ENCODE measurements around the gene NKTR.
A peak's percentile ranks its signal among the peaks of the same experiment; 100 is the strongest.
"Not testable (repeated sequence)": the region's sequence is repeated elsewhere in the genome, so short reads cannot be mapped to it uniquely, and the experiment has no call there.

NKTR gene

DNA sequence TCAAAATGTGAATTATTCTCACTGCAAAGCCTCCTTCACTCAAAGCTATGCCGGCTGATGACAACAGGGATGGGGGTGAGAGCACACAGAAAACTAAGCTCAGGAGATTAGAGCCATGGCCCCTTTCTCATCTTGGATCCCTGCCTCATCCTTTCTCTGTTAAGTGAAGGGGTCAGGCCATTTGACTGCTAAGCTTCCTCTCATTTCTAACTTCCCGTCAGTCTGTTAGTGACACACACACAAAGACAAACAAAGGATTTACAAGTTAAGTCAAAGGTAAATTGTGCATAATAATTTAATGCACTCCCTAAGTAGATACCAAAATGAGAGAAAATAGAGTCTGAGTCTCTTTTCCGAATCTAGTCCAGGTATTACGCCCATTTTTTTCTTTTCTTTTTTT is 8.7 kb upstream of the NKTR start:
- peak overlapping the region; percentile 78 for H3K4me3 ChIP-seq (ENCODE audit: low read depth, low read length)
- H3K36me3 ChIP-seq (replicated peaks), result peaks cover 6% of the 10 kb centered on the region
- no peaks in the 10 kb centered on the region for H3K27me3 ChIP-seq (replicated peaks)
- no peak overlapping the region for H3K27ac ChIP-seq
- TF ChIP-seq, protein P1, sequence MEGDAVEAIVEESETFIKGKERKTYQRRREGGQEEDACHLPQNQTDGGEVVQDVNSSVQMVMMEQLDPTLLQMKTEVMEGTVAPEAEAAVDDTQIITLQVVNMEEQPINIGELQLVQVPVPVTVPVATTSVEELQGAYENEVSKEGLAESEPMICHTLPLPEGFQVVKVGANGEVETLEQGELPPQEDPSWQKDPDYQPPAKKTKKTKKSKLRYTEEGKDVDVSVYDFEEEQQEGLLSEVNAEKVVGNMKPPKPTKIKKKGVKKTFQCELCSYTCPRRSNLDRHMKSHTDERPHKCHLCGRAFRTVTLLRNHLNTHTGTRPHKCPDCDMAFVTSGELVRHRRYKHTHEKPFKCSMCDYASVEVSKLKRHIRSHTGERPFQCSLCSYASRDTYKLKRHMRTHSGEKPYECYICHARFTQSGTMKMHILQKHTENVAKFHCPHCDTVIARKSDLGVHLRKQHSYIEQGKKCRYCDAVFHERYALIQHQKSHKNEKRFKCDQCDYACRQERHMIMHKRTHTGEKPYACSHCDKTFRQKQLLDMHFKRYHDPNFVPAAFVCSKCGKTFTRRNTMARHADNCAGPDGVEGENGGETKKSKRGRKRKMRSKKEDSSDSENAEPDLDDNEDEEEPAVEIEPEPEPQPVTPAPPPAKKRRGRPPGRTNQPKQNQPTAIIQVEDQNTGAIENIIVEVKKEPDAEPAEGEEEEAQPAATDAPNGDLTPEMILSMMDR (IDR thresholded peaks at IDR 0.05; ENCODE audit: low read depth, low read length, missing control alignments), result no peak
- in situ Hi-C loops (cut with HindIII; ENCODE audit: low pct_ligation_motif_present, low sequenced_read_pairs), result no loop called here
- no peak for DNase-seq

DNA sequence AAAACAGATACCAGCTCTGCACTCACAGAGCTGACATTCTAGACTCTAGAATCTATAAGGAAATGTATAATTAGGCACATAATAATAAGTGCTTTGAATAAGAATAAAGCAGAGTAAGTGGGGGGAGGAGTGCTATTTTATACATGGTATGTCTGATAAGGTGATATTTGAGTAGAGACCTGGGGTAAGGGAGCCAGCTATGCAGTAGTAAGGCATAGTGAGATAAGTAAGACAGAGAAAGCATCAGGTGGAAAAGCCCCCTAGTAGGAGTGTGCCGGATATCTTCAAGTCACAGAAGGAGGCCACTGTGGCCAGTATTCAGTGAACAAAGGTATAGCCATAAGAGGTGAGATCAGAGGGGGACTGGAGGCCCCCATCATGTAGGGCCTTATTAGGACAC is 6.9 kb upstream of the NKTR start:
- H3K36me3 ChIP-seq (replicated peaks), result peaks cover 6% of the 10 kb centered on the region
- no peaks in the 10 kb centered on the region for H3K27me3 ChIP-seq (replicated peaks)
- no peak overlapping the region for H3K4me3 ChIP-seq (ENCODE audit: low read depth, low read length)
- DNase-seq, result no peak
- in situ Hi-C loops (cut with HindIII; ENCODE audit: low pct_ligation_motif_present, low sequenced_read_pairs), result no loop called here
- no peak overlapping the region for H3K27ac ChIP-seq
- TF ChIP-seq, protein P1 (IDR thresholded peaks at IDR 0.05; ENCODE audit: low read depth, low read length, missing control alignments), result no peak

DNA sequence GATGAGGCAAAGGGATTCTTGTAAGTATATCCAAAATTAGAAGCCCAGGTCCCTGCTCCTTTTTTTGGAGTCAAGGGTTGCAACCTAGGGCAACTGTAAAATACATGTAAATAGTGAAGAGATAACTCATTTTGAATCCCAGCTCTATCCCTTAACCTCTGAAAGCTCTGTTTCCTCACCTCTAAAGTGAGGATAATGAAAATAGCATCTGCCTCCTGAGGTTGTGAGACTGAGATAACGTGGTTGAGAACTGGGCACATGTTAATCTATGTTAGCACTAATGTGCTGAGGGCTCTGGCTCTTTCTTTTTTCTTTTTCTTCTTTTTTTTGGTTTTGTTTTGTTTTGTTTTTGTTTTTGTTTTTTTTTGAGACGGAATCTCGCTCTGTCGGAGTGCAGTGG is 4.8 kb upstream of the NKTR start:
- Histone ChIP-seq H3K36me3 (replicated peaks) (peaks cover 6% of the 10 kb centered on the region), H3K27me3 (replicated peaks) (no peaks in the 10 kb centered on the region), H3K4me3 (ENCODE audit: low read depth, low read length) (no peak overlapping the region), H3K27ac (no peak overlapping the region)
- TF ChIP-seq, protein P1 (IDR thresholded peaks at IDR 0.05; ENCODE audit: low read depth, low read length, missing control alignments), result no peak
- no peak for DNase-seq
- in situ Hi-C loops (cut with HindIII; ENCODE audit: low pct_ligation_motif_present, low sequenced_read_pairs), result no loop called here

DNA sequence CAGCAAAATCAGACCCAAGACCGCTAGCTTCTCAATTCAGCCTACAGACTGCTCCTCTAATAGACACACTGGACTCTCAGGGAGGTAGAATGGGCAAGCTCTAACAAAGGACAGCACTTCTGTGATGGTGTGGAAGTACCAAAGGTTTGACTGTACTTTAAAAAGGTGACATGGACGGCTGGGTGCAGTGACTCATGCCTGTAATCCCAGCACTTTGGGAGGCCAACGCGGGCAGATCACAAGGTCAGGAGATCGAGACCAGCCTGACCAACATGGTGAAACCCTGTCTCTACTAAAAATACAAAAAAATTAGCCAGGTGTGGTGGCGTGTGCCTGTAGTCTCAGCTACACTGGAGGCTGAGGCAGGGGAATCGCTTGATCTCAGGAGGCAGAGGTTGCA is 3.4 kb upstream of the NKTR start:
- H3K27ac ChIP-seq; in situ Hi-C loops (cut with HindIII; ENCODE audit: low pct_ligation_motif_present, low sequenced_read_pairs); H3K36me3 ChIP-seq (replicated peaks); DNase-seq; H3K27me3 ChIP-seq (replicated peaks); H3K4me3 ChIP-seq (ENCODE audit: low read depth, low read length): not testable (repeated sequence)

DNA sequence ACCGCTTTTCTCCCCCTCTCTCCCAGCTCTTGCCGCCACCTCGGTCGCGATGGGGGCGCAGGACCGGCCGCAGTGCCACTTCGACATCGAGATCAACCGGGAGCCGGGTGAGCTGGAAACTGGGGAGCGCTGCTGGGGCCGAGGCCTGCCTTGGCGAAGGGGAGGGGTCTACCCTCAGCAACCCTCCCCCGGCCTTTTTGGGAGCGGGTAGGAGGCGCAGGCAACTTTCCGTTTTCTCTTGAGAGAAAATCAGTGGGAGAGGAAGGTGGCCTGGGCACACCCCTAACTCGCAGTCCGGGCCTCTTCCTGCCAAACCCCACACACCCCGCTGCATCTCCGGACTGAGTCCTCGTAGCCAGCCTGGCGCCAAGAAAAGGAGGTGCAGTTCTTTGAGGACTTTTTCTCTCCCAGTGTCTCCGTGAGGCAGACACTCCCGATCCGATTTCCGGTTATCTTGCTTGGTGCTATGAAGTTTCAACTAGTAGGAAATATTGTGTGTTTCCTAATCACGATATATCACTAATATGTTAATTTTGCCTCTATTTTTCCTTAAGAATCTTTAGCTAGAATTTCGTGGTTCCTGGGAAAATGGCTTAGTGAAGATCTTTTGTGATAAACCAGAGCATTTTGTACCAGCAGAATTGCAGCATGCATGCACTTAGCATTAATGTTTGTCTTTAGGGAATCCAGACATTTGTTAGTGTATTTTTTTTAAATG is 631 bp downstream of the NKTR start:
- no peaks in the 10 kb centered on the region for H3K36me3 ChIP-seq (replicated peaks)
- TF ChIP-seq, protein P1 (IDR thresholded peaks at IDR 0.05; ENCODE audit: low read depth, low read length, missing control alignments), result peak; percentile 44
- no peaks in the 10 kb centered on the region for H3K27me3 ChIP-seq (replicated peaks)
- H3K27ac ChIP-seq, result peak overlapping the region; percentile 85
- peak overlapping the region; percentile 88 for H3K4me3 ChIP-seq (ENCODE audit: low read depth, low read length)
- DNase-seq, result peak; percentile 58
- in situ Hi-C loops (cut with HindIII; ENCODE audit: low pct_ligation_motif_present, low sequenced_read_pairs), result no loop called here

DNA sequence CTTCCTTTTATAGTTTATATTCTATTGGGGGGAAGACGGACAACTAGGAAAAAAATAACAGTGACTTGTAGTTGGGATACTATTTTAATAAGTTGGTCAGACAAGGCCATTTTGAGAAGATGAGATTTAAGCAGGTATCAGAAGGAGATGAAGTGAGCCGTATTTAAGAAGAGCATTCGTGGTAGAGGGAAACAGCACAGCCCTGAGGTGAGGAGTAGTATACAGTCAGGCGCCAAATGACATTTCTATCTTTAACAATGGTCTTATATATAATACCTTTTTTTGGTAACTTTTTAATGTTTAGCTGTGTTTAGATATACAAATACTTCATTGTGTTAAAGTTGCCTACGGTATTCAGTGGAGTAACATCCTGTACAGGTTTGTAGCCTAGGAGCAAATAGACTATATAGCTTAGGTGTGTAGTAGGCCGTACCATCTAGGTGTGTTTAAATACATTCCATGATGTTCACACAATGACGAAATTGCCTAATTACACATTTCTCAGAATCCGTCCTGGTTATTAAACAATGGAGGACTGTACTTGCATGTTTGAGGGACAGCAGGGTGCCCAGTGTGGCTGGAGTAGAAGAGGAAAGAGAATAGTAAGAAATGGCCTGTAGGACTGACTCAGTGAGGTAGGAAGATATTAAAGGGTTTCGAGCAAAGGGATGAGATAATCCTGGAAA is 1.6 kb downstream of the NKTR start:
- Histone ChIP-seq H3K27ac (no peak overlapping the region), H3K36me3 (replicated peaks) (no peaks in the 10 kb centered on the region), H3K27me3 (replicated peaks) (no peaks in the 10 kb centered on the region), H3K4me3 (ENCODE audit: low read depth, low read length) (peak overlapping the region; percentile 88)
- in situ Hi-C loops (cut with HindIII; ENCODE audit: low pct_ligation_motif_present, low sequenced_read_pairs), result no loop called here
- TF ChIP-seq, protein P1 (IDR thresholded peaks at IDR 0.05; ENCODE audit: low read depth, low read length, missing control alignments), result peak; percentile 28
- no peak for DNase-seq
